CD14-positive monocyte (primary cell): Measurements from ENCODE around the gene PLEKHA8. TPM values are rescaled to one million over a fixed set of nuclear protein-coding genes. Genes with fewer than 3 reads are reported as not detected.

Experiments used
- DNase-seq, 3 donors: peaks; one replicate each; pipeline ENCODE4 v3.0.0-alpha.2; 2011 to 2022
- H2AFZ ChIP-seq: 2 replicates; pipeline ENCODE4 v1.6.0; 2012; ENCODE audit warnings: mild to moderate bottlenecking, low read depth, low read length, inconsistent platforms; ENCODE audit not compliant: insufficient read depth, poor library complexity, severe bottlenecking
- H3K27ac ChIP-seq, 2 donors: 1 replicate in 1 of 2; 2 replicates in 1 of 2; pipeline ENCODE4 v1.5.1; 2012 to 2013; ENCODE audit warnings: low read length in 2 of 2, control low read depth in 1 of 2, inconsistent platforms in 1 of 2, low read depth in 1 of 2, mild to moderate bottlenecking in 1 of 2
- H3K27me3 ChIP-seq, 2 donors: one replicate each; pipeline versions ENCODE4 v1.6.0 to v1.6.1; 2011 to 2013; ENCODE audit warnings: low read length in 2 of 2; ENCODE audit not compliant: control insufficient read depth in 2 of 2, insufficient read depth in 2 of 2
- H3K36me3 ChIP-seq, 2 donors: replicated peaks in 1 of 2; 1 replicate in 1 of 2; 2 replicates in 1 of 2; pipeline versions ENCODE4 v1.5.1 to v1.6.1; 2012 to 2013; ENCODE audit warnings: low read length in 2 of 2, control low read depth in 1 of 2, inconsistent platforms in 1 of 2, mild to moderate bottlenecking in 1 of 2; ENCODE audit not compliant: insufficient read depth in 2 of 2, control insufficient read depth in 1 of 2
- H3K4me1 ChIP-seq, 2 donors: 1 replicate in 1 of 2; 2 replicates in 1 of 2; pipeline versions ENCODE4 v1.5.1 to v1.6.1; 2012 to 2013; ENCODE audit warnings: low read length in 2 of 2, control low read depth in 1 of 2, inconsistent platforms in 1 of 2, mild to moderate bottlenecking in 1 of 2, moderate library complexity in 1 of 2; ENCODE audit not compliant: insufficient read depth in 2 of 2, control insufficient read depth in 1 of 2
- H3K4me2 ChIP-seq: replicated peaks from 2 replicates; pipeline ENCODE3; 2012; ENCODE audit warnings: low read length, moderate library complexity, mild to moderate bottlenecking; ENCODE audit not compliant: poor library complexity, severe bottlenecking; ENCODE audit errors: extremely low read depth
- H3K4me3 ChIP-seq, 3 experiments: fragments of 200-600 bp in 1 of 3; sonication (generic) in 1 of 3; replicated peaks in 1 of 3; 1 replicate in 2 of 3; 2 replicates in 1 of 3; pipeline ENCODE4 v1.5.1; 2011 to 2013; ENCODE audit warnings: low read length in 3 of 3, mild to moderate bottlenecking in 3 of 3, control low read depth in 2 of 3, low read depth in 2 of 3, inconsistent platforms in 1 of 3, moderate library complexity in 1 of 3
- H3K79me2 ChIP-seq: 2 replicates; pipeline ENCODE4 v1.6.0; 2012; ENCODE audit warnings: mild to moderate bottlenecking, control low read depth, inconsistent platforms, low read length, moderate library complexity; ENCODE audit not compliant: insufficient read depth
- H3K9ac ChIP-seq: 2 replicates; pipeline ENCODE4 v1.6.0; 2017; ENCODE audit warnings: low read length, mild to moderate bottlenecking; ENCODE audit not compliant: insufficient read depth, poor library complexity, severe bottlenecking
- H3K9me3 ChIP-seq, 2 donors: replicated peaks in 1 of 2; 1 replicate in 1 of 2; 2 replicates in 1 of 2; pipeline versions ENCODE4 v1.5.1 to v1.6.1; 2012 to 2013; ENCODE audit warnings: low read length in 2 of 2, control low read depth in 1 of 2; ENCODE audit not compliant: control insufficient read depth in 1 of 2, insufficient read depth in 1 of 2
- H4K20me1 ChIP-seq: 2 replicates; pipeline ENCODE4 v1.6.0; 2012; ENCODE audit warnings: mild to moderate bottlenecking, low read length, control low read depth, moderate library complexity; ENCODE audit not compliant: insufficient read depth
- H3K27ac Mint-ChIP-seq, 7 donors: one replicate each; pipeline ENCODE4 v1.8.0; 2020; ENCODE audit warnings: mild to moderate bottlenecking in 7 of 7, mixed read lengths in 7 of 7, moderate library complexity in 6 of 7, inconsistent platforms in 2 of 7
- H3K27me3 Mint-ChIP-seq, 3 donors: one replicate each; pipeline ENCODE4 v1.8.0; 2021 to 2022; ENCODE audit warnings: low read depth in 3 of 3, mild to moderate bottlenecking in 3 of 3, mixed read lengths in 3 of 3, moderate library complexity in 3 of 3, inconsistent platforms in 1 of 3
- H3K36me3 Mint-ChIP-seq, 2 donors: one replicate each; pipeline ENCODE4 v1.8.0; 2020; ENCODE audit warnings: mixed read lengths in 2 of 2, inconsistent platforms in 1 of 2, mild to moderate bottlenecking in 1 of 2
- H3K4me1 Mint-ChIP-seq: one replicate; pipeline ENCODE4 v1.8.0; 2020; ENCODE audit warnings: mild to moderate bottlenecking, mixed read lengths
- H3K4me3 Mint-ChIP-seq, 2 donors: one replicate each; pipeline ENCODE4 v1.8.0; 2020; ENCODE audit warnings: mild to moderate bottlenecking in 2 of 2, mixed read lengths in 2 of 2, moderate library complexity in 1 of 2
- H3K9me3 Mint-ChIP-seq, 7 donors: one replicate each; pipeline ENCODE4 v1.8.0; 2020 to 2022; ENCODE audit warnings: mixed read lengths in 7 of 7, mild to moderate bottlenecking in 6 of 7, moderate library complexity in 6 of 7, inconsistent platforms in 2 of 7
- CTCF ChIP-seq: fragments of 200-600 bp; IDR thresholded peaks from one replicate; pipeline ENCODE4 v1.8.0; 2022; ENCODE audit warnings: antibody characterized with exemption, mild to moderate bottlenecking
- WGBS: methylation state at CpG from one replicate; pipeline ENCODE4 v1.1.5; 2013; ENCODE audit warnings: missing lambda C conversion rate; ENCODE audit not compliant: insufficient coverage; 5-methylcytosine and 5-hydroxymethylcytosine counted together
- intact Hi-C, 2 donors: fragments of 100-400 bp; cut with micrococcal nuclease; formaldehyde crosslinking; loops; one replicate each; pipeline versions ENCODE4 v1.15.0 to v1.15.1; 2023
- polyA plus RNA-seq, 3 donors: library from polyadenylated mRNA; depleted of rRNA in 1 of 3; unstranded in 2 of 3; stranded (reverse) in 1 of 3; fragments of 300-500 nt in 2 of 3; fragments of >200 nt in 1 of 3; fragmentation: Illumina TruSeq in 2 of 3; gene quantifications; 1 replicate in 2 of 3; 2 replicates in 1 of 3; pipeline ENCODE4 v1.2.3, GENCODE V29; 2012 to 2021

Gene PLEKHA8
- polyA plus RNA-seq, 3 donors, result 2.4 to 2.7 (median 2.6) TPM

GRCh38 chr7:30102281-30102680 is 74.1 kb downstream of the PLEKHA8 start:
- Mint-ChIP-seq H3K36me3 (peaks cover 1 to 6% of the 10 kb centered on the region in 2 donors), H3K27ac (no peak overlapping the region), H3K4me3 (no peak overlapping the region), H3K9me3 (peaks cover 9 to 19% (median 15%) of the 10 kb centered on the region in 7 donors), H3K4me1 (no peaks in the 10 kb centered on the region), H3K27me3 (no peaks in the 10 kb centered on the region)
- no peak overlapping the region for H3K4me3 ChIP-seq
- no peaks in the 10 kb centered on the region for H3K27me3 ChIP-seq
- no peaks in the 10 kb centered on the region for H3K4me1 ChIP-seq
- H3K9ac ChIP-seq, result no peak overlapping the region
- H3K27ac ChIP-seq, result no peak overlapping the region
- peaks cover 4 to 11% of the 10 kb centered on the region in 2 donors for H3K9me3 ChIP-seq
- TF ChIP-seq CTCF, result no peak
- no peaks in the 10 kb centered on the region for H4K20me1 ChIP-seq
- no peak overlapping the region for H2AFZ ChIP-seq
- H3K36me3 ChIP-seq, result no peaks in the 10 kb centered on the region
- no peaks in the 10 kb centered on the region for H3K79me2 ChIP-seq
- no peak for DNase-seq
- no peak overlapping the region for H3K4me2 ChIP-seq
- WGBS, result 100% methylated on average over 3 of the region's 3 CpGs
- intact Hi-C loops, result no loop called here

- Histone ChIP-seq H4K20me1 (no peaks in the 10 kb centered on the region), H3K79me2 (no peaks in the 10 kb centered on the region), H2AFZ (no peak overlapping the region), H3K27ac (no peak overlapping the region), H3K27me3 (no peaks in the 10 kb centered on the region), H3K4me1 (no peaks in the 10 kb centered on the region), H3K4me2 (no peak overlapping the region), H3K9ac (no peak overlapping the region), H3K9me3 (peaks cover 2 to 9% of the 10 kb centered on the region in 2 donors), H3K4me3 (no peak overlapping the region), H3K36me3 (no peaks in the 10 kb centered on the region)
- no CpG with 5 or more reads among the region's 1 CpG for WGBS
- peaks cover 0 to 11% (median 6%) of the 10 kb centered on the region in 7 donors for H3K9me3 Mint-ChIP-seq
- H3K27me3 Mint-ChIP-seq, result no peaks in the 10 kb centered on the region
- H3K4me1 Mint-ChIP-seq, result no peaks in the 10 kb centered on the region
- no peak overlapping the region for H3K4me3 Mint-ChIP-seq
- no peak overlapping the region for H3K27ac Mint-ChIP-seq
- H3K36me3 Mint-ChIP-seq, result no peaks in the 10 kb centered on the region
- no peak for DNase-seq
- TF ChIP-seq CTCF, result no peak
- intact Hi-C loops, result no loop called here
Observed at GRCh38 chr7:30104157-30104556, 75.9 kb downstream of the PLEKHA8 start.
